Measurements from ENCODE around the gene KPNA6. TPM values are rescaled to one million over a fixed set of nuclear protein-coding genes. Genes with fewer than 3 reads are reported as not detected.
A peak's percentile ranks its signal among the peaks of the same experiment; 100 is the strongest.

The KPNA6 gene
- total and polyA plus RNA-seq, 9 of the 15 experiments (the other 6 are each of a cell fraction or from before 2014, with no cell fraction given): 20.1 to 54.6 (median 32.2) TPM

GRCh38 chr1:32221980-32222755 is 114.3 kb downstream of the KPNA6 start, which contains the start of the genes EIF3I and TMEM234 (continued):
- TF ChIP-seq CHD7 (IDR thresholded peaks at IDR 0.05; ENCODE audit: low read depth, low read length): no peak
- TF ChIP-seq KAT2B (IDR thresholded peaks at IDR 0.05; ENCODE audit: low read depth, low read length): no peak
- TF ChIP-seq NKRF (IDR thresholded peaks at IDR 0.05; ENCODE audit: borderline replicate concordance): peak; percentile 97
- no peak for TF ChIP-seq SETDB1 (IDR thresholded peaks at IDR 0.05; ENCODE audit: low read length)
- TF ChIP-seq ZNF263 (CRISPR knock-in tag; IDR thresholded peaks at IDR 0.05; ENCODE audit: borderline replicate concordance): no peak
- no peak for TF ChIP-seq HIVEP1 (CRISPR knock-in tag; IDR thresholded peaks at IDR 0.05)
- TF ChIP-seq HLTF (IDR thresholded peaks at IDR 0.05): no peak
- TF ChIP-seq NR4A1 (CRISPR knock-in tag; IDR thresholded peaks at IDR 0.05): 0 out of 2 replicates have a peak, but pooled peaks have one; percentile 21
- no peak for TF ChIP-seq NR4A1 (tag; IDR thresholded peaks at IDR 0.05)
- TF ChIP-seq MEF2A (IDR thresholded peaks at IDR 0.05; ENCODE audit: control insufficient read depth, low read depth, low read length): no peak
- no peak; the same call in 1 of the 2 replicates for TF ChIP-seq ZZZ3 (IDR thresholded peaks at IDR 0.05)
